Measurements from ENCODE around the gene MYRIP.
"Not testable (repeated sequence)": the region's sequence is repeated elsewhere in the genome, so short reads cannot be mapped to it uniquely, and the experiment has no call there.

MYRIP gene

DNA sequence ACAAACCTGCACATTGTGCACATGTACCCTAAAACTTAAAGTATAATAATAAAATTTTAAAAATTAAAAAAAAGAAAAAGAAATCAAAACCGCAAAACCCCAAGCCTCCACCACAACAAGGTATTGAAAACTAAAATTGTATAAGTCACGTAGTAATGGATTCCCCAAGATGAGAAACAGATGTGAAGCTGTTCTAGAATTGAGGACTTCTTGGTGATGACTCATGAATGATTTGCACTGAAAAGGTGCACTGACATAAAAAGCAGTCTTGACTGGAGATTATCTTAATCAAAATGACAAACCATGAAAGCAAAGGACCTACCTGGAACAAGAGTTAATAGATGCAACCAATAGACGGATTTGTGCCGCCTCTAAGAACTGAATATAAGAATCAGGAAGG lies 225.8 kb downstream of the MYRIP start:
- no peak for DNase-seq (ENCODE audit: low read depth, low spot score)

DNA sequence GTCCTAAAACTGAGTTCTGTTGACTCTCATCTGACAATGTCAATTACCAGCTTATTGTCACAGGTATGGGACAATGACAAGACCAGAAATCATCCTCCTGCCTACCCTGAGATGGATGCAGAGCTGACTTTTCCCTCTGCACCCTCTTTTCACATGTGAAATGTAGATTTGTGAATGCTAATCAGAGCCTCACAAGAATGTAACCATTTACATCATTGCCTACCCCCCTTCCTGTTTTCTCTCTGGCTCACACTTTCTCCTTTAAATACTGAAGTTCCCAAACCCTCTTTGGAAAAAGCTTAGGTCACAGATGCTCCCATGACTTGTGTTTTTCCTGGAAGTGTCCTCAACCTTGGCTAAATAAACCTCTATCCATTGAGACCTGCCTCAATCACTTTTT lies 228.2 kb downstream of the MYRIP start:
- DNase-seq (ENCODE audit: low read depth, low spot score) = no peak

DNA sequence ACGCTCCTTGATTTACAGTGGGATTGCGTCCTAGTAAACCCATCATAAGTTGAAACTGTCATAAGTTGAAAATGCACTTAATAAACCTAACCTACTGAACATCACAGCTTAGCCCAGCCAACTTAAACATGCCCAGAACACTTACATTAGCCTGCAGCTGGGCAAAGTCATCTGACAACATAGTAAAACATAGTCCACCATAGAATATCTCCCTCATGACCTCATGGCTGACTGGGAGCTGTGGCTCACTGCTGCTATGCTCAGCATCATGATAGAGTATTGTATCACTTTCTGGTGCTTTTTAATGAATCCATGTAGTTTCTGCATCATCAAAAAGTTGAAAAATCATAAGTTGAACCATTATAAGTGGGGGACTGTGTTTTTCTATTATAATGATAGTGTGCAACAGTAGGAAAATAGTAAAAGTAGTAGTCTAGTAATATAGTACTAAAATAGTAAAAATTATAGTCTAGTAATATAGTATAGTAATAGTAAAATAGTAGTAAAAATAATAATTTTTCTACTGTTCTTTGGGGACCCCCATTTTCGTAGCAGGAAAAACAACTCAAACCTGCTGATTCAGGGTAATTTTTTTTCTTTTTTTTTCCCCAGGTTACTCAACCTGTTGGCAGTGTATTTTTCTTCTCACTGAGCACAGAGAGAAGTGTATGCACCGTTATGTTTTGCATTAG lies 233.5 kb downstream of the MYRIP start:
- no peak for DNase-seq (ENCODE audit: low read depth, low spot score)

DNA sequence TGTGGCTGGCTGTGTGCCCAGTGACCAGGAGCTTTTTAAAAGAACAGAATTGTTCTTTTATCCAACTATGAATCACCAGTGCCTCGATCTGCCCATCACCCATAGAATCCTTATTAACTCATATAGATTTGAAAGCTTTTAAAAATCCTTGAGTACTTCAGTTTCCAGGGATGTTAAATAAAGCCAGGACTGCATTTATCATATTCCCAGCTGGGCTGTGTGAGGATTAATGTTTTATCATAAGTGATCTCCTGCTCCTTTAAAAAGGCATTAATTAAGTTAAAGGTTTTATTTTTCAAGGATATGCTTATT lies 234.0 kb downstream of the MYRIP start:
- no peak for DNase-seq (ENCODE audit: low read depth, low spot score)

DNA sequence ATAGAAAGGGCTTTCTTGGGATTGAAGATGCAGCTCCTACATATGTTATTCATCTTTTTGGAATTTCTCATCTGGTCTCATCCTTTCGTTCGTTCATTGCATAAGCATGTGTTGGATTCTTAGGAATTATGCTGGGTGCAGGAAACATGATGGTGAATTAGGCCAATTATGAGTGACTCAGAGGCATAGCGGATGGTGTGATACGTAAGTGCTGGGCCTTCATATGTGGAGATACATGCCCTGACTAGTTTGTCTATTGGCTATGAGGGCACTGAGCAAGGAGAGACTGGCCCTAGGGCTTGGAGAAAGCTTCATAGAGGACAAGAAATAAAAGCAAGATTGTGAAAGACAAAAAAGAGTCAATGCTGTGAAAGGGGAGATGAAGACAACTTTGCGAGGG lies 235.1 kb downstream of the MYRIP start:
- DNase-seq (ENCODE audit: low read depth, low spot score) = no peak

DNA sequence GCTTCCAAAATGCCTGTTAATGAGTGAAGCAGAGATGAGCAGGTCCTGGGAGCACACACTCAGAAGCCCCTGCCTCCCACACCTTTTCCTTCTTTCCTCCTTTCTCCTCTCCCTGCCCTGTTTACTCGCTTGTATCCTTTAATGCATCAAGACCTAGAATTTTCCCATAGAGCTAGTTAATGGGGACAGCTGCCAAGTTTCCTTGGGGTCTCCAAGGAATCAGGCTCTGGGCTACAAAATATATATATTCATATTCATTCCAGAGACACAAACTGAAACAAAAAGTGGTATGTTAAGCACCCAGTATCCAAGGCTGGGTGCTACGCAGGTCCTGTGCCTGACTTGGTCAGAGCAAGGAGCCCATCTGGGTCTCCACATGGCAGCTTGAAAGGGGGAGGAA lies 235.6 kb downstream of the MYRIP start:
- DNase-seq (ENCODE audit: low read depth, low spot score) = no peak

DNA sequence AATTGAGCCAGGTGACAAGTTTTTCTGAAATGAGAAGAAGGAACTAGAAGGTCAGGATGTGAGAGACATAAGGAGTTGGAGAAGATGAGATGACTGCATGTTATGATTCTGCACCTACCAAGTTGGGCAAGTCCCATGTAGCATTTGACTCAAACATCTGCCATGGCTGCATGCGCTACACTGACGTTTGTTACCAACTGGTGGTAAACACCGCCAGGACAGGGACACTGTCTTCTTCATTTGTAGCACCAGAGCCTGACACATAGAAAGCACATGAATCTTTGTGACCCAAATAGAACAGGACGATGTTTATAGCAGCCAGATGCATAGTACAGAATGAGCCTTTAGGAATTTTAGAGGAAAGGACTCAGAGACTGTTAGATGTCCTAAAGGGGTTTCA lies 236.7 kb downstream of the MYRIP start:
- DNase-seq (ENCODE audit: low read depth, low spot score) = no peak

DNA sequence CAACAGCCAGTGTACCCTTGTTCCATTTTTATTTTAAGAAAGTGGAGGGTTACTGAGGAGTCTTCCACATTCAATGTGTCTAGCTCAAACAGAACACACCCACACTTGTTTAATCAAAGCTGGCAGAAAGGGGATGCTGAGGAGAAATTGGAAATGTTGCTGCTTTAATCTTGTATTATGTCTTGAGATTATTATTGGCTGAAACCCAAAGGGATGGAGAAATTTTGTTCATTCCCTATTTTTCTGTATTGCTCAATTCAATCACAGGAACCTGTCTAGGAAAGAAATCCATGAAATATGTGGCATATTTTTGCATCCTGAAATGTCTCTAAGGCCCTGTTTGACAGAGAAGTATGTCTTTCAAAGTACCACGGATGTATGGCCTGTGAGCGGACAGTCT lies 238.0 kb downstream of the MYRIP start:
- no peak for DNase-seq (ENCODE audit: low read depth, low spot score)

DNA sequence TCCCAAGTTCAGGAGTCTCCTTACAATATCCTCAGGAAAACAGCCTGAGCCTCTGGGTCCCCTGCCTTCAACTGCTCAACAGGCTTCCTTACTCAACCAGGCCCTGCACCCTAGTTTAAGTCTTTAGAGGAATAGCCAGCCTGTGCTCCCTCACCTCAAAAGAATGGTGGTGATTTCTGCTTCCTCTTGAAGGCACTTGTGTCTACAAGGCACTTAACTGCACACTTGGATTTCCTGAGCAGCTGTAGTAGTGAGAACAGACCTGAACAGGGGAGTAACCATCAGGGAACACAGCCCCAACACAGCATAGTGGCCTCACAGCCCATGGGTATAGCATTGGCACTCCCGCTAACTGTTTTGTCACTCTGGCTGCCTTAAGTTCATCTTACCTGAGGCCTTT lies 244.3 kb downstream of the MYRIP start:
- no peak for DNase-seq (ENCODE audit: low read depth, low spot score)

DNA sequence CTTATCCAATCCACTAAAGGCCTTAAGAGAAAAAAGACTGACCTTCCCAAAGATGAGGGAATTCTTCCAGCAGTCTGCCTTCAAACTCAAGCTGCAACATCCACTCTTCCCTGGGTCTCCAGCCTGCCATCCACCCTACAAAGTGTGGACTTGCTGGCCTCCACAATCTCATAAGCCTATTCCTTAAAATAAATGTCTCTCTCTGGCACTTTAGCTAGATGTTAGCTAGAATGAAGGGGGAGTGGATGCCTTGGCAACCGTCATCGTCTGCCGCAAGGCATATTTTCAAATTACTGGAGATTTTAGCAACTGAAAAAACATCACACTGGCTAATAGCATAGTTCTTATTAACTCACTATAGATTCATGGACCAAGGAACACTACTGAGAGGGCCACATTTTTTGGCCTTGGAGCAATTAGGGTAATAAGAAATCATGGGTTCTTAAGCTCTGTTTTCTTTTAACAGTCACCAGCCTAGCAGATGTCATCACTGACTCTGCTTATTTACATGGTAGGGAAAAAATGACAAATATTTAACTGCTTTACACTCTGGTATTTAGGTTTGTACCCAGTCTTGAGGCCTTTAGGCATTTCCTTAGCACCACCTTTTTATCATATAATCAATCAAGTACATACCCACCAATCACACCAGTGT lies 245.3 kb downstream of the MYRIP start:
- DNase-seq (ENCODE audit: low read depth, low spot score) = no peak

DNA sequence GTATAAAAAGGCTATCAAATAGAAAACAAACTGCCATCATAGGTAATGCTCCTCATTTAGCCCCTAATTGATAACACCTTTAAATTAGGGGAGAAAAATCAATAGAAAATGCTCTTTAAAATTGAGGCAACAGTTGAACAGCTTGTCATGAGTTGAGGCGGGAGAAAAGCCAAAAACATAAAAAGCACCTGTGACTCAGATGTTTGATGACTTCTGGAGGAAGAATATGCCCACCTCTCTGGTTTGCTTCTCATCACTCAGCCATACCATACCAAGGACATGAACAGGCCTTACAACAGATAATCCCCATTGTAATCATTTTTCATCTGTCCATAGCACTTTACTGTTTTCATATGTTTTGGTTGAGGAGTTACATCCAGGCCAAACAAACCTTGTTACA lies 246.0 kb downstream of the MYRIP start:
- no peak for DNase-seq (ENCODE audit: low read depth, low spot score)

DNA sequence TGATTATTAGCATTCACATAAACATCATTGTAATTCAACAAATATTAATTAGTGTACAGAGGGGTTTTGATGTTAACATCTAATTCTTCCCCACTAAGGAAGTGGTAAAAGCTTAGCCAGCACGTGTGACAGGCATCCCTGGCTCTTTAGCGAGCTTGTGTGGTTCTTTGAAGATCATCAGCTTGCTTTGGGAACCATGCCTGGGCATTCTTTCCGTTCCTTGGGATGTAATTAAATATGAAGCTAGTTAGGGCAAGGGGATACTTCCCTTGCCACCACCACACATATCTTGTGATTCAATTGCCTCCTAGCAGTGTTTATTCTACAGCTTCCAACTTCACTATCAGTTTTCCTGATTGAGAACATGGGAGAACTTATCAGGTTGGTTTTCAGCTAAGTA lies 246.5 kb downstream of the MYRIP start:
- no peak for DNase-seq (ENCODE audit: low read depth, low spot score)

DNA sequence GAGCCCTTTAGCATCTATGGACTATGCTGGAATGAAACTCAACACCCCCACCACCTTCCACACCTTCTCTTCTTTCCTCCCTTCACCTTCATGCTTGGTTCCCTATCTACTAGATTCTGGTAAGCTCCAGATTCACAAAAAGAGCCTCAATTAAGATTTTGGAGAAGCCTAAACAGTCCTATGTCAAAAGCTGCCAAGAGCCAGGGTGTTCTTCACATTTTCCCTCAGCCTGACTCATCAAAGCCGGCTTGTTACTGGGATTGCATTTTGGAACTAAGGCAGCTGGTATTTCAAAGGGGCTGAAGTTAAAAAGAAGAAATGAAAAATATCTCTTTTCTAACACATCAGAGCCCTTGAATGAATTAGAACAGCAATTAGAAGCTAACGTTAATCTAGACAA lies 247.7 kb downstream of the MYRIP start:
- no peak for DNase-seq (ENCODE audit: low read depth, low spot score)

DNA sequence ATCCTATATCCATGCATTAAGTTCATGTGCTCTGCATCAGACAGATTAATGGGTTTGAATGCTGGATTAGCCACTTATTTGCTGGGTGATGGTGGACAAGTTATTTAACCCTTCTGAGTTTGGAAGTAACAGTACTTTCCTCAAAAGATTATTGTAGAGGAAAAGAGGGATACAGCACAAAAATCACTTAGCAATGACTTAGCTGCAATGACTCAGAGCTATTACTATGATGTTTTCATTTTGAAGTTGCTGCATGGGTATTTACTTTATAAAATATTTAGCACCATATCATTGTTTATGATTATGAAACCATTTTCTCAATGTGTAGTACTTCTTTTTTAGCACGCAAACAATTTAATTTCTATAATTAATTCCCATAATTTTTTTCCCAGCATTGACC lies 248.4 kb downstream of the MYRIP start:
- no peak for DNase-seq (ENCODE audit: low read depth, low spot score)

DNA sequence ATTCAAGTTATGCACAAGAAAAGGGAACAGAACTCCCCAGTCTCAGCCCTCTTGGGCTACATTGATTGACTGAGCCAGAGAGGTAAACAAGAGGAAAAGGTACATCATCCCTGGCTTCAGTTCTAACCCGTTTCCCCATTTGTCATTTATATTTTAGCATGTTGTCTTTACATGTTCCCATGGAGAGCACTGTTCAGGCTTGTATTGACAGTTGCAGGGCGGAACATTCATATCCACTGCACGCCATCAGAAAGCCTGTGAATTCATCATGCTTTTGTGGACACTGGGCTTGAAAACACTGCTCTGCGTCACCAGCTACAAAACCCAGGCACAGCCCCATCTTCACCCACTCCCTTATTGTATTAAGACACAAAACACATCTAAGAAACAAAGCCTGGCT lies 259.2 kb downstream of the MYRIP start:
- no peak for DNase-seq (ENCODE audit: low read depth, low spot score)

DNA sequence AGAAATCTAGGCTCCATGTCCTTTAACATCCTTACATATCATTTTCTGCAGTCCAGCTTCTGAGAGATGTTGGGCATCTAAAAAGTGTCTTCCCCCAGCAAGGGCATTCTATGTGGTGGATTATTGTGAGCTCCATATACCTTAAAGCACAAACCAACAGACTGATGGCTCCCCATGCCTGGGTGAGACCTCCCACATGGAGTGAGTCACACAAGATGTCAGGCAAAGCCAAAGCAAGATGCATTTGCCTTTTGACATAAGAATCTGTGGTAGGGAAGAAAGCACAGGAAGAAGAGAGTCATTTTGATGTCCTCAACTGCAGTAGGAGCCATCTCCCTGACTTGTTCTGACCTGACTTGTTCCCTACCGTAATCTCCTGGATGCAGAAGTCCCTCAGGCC lies 261.4 kb downstream of the MYRIP start:
- DNase-seq (ENCODE audit: low read depth, low spot score) = no peak

DNA sequence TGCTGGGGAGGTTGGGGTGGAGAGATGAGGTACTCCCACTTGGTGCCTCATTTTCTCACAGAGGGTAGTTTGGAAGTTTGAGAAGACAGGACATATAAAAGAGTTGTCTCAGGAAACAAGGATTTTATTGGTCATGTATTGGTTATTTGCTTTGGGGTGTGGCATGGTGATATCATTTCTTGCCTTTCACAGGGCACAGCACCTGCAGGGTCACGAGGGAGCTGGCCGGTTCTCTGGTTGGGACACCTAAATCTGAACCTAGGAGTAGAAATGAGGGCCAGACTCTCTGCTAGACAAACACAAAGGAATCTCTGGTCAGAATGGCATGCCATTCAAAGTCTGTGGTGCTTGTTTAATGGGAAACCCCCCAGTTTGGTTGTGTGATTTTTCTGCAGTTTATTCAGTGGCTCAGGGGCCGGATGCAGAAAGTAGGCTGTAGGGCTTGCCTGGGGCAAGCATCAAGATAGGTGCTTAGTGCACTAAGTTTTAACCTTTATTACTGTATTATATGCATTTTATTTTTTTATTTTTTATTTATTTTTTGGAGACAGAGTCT lies 262.4 kb downstream of the MYRIP start:
- DNase-seq (ENCODE audit: low read depth, low spot score) = no peak

DNA sequence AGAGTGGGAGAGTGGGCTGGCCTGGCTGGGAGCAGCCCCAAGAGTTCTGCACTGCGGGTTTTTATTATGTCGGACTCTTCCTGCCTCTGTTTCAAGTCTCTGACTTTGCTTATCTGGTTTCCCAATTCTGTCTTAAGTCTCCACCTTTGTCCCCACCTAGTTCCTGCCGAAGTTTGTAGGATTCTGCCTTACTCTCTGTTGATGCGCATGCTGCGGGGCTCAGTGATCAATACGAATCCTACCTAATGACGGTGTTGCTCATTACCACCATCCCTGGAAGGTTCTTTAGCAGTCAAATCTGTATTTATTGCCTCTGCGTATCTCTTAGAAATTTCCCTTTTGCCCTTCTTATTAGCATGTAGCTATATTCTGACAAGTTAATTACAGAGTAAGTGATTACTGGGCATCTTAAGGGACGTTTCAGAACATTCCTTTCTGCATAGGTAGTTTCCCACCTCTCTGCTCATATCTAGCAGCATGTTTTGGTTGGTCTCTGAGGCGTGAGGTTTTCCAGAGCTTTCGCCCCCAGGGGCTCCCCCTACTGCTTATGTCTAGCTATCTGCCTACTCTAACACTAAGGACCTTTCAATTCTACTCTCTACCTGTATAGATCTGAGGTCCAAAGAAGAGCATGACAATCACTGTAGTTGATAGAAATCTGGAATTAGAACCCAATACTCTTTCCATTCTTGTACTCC lies 264.1 kb downstream of the MYRIP start:
- DNase-seq (ENCODE audit: low read depth, low spot score) = no peak

DNA sequence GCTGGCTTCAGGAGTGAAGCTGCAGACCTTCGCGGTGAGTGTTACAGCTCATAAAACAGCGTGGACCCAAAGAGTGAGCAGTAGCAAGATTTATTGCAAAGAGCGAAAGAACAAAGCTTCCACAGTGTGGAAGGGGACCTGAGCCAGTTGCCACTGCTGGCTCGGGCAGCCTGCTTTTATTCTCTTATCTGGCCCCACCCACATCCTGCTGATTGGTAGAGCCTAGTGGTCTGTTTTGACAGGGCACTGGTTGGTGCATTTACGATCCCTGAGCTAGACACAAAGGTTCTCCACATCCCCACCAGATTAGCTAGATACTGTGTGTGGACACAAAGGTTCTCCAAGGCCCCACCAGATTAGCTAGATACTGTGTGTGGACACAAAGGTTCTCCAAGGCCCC lies 267.7 kb downstream of the MYRIP start:
- DNase-seq (ENCODE audit: low read depth, low spot score) = not testable (repeated sequence)

DNA sequence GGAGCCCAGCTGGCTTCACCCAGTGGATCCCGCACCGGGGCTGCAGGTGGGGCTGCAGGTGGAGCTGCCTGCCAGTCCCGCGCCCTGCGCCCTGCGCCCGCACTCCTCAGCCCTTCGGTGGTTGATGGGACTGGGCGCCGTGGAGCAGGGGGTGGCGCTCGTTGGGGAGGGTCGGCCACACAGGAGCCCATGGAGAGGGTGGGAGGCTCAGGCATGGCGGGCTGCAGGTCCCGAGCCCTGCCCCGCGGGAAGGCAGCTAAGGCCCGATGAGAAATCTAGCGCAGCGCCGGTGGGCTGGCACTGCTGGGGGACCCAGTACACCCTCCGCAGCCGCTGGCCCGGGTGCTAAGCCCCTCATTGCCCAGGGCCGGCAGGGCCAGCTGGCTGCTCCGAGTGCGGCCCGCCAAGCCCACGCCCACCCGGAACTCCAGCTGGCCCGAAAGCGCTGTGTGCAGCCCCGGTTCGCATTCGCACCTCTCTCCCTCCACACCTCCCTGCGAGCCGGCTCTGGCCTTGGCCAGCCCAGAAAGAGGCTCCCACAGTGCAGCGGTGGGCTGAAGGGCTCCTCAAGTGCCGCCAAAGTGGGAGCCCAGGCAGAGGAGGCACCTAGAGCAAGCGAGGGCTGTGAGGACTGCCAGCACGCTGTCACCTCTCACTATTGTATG lies 268.6 kb downstream of the MYRIP start:
- DNase-seq (ENCODE audit: low read depth, low spot score) = not testable (repeated sequence)

DNA sequence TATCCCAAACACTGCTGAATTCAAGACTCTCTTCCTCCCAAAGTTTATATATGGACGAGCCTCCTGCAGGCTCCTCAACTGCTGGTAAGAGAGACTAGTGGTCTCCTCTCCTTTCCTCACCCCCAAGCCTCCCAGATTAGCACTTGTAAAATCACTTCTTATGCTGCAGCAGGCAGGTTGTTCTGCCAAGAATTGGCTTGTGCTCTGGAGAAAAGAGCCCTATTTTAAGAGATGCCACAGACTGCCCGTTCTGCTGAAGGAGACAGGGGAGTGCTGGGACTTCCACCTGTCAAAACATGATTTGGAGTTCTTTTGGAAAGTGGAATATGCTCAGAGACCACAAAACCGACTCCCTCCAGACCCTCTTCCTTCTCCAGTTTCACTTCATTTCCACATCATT lies 269.2 kb downstream of the MYRIP start:
- no peak for DNase-seq (ENCODE audit: low read depth, low spot score)

DNA sequence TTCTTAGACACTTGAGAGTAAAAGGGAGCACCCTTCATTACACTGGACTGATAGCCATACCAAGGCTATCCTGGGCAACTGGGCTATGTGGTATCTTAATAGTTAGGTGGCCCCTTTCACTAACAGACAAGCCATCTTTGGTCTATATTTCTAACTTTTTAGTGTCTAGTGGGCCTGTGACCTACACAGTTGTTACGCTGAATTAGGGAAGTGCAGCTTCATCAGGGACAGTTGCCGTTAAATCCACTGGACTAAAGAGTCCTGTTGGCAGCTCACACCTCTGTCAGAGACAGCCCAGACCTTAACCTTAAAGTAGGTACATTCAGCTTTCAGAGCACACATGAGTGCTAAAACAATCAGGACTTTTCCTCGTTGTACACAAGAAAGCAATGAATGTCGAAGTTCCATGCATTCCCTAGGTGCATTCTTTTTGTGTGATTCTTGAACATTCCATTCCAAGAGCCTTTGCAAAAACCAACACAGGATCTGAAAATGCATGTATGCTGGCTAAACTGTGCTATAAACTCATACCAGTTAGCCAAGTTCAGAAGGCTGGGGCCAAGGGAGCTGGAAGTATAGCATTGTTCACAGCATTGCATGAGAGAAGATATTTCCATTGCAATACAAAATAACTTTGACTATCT lies 269.9 kb downstream of the MYRIP start:
- no peak for DNase-seq (ENCODE audit: low read depth, low spot score)
